DND-41 (cell line): ENCODE measurements around the gene ITGB1.
A peak's percentile ranks its signal among the peaks of the same experiment; 100 is the strongest.

Experiments used
- ATAC-seq: fragments of 200-7000 bp; cut with Tn5 transposase; 3 replicates; pipeline ENCODE4 v1.9.1; 2021; ENCODE audit warnings: low read depth; ENCODE audit not compliant: insufficient read depth
- DNase-seq: peaks from one replicate; pipeline ENCODE4 v3.0.0-alpha.2; 2020
- H2AFZ ChIP-seq: 2 replicates; pipeline ENCODE4 v1.6.0; 2012; ENCODE audit warnings: low read depth, low read length
- H3K27ac ChIP-seq: 2 replicates; pipeline ENCODE4 v1.5.1; 2012; ENCODE audit warnings: low read length, inconsistent platforms
- H3K27me3 ChIP-seq: fragments of 200-600 bp; sonication (generic); 2 replicates; pipeline ENCODE4 v1.6.0; 2012; ENCODE audit warnings: low read length, mild to moderate bottlenecking, inconsistent platforms; ENCODE audit not compliant: insufficient read depth, poor library complexity
- H3K36me3 ChIP-seq: 2 replicates; pipeline ENCODE4 v1.5.1; 2012; ENCODE audit warnings: low read length, inconsistent platforms; ENCODE audit not compliant: insufficient read depth
- H3K4me1 ChIP-seq: 2 replicates; pipeline ENCODE4 v1.5.1; 2012; ENCODE audit warnings: mild to moderate bottlenecking, low read length; ENCODE audit not compliant: insufficient read depth
- H3K4me2 ChIP-seq: 2 replicates; pipeline ENCODE4 v1.6.0; 2012; ENCODE audit warnings: mild to moderate bottlenecking, moderate library complexity, low read length, inconsistent platforms; ENCODE audit not compliant: insufficient read depth
- H3K4me3 ChIP-seq, 2 experiments: fragments of 200-600 bp in 1 of 2; shearing (Covaris generic) in 1 of 2; 2 replicates each; pipeline ENCODE4 v1.5.1; 2012 to 2016; ENCODE audit warnings: inconsistent platforms in 2 of 2, low read length in 2 of 2, mild to moderate bottlenecking in 2 of 2, low read depth in 1 of 2, moderate library complexity in 1 of 2
- H3K79me2 ChIP-seq: 2 replicates; pipeline ENCODE4 v1.6.0; 2012; ENCODE audit warnings: low read length, inconsistent platforms; ENCODE audit not compliant: insufficient read depth
- H3K9ac ChIP-seq: 2 replicates; pipeline ENCODE4 v1.6.0; 2012; ENCODE audit warnings: low read depth, mild to moderate bottlenecking, inconsistent platforms, low read length, moderate library complexity
- H3K9me3 ChIP-seq: 2 replicates; pipeline ENCODE4 v1.5.1; 2012; ENCODE audit warnings: low read length, moderate library complexity, mild to moderate bottlenecking, inconsistent platforms; ENCODE audit not compliant: insufficient read depth, severe bottlenecking
- H4K20me1 ChIP-seq: 2 replicates; pipeline ENCODE4 v1.6.0; 2012; ENCODE audit warnings: low read length; ENCODE audit not compliant: insufficient read depth
- CTCF ChIP-seq: IDR thresholded peaks from 2 replicates; pipeline ENCODE4 v1.5.1; 2012; ENCODE audit warnings: borderline replicate concordance, low read length, moderate library complexity, mild to moderate bottlenecking; ENCODE audit not compliant: poor library complexity, severe bottlenecking; ENCODE audit errors: extremely low read depth
- EZH2 ChIP-seq: IDR thresholded peaks from 3 replicates; pipeline ENCODE4 v1.6.1; 2012; ENCODE audit warnings: borderline replicate concordance, low read depth, mild to moderate bottlenecking, moderate library complexity, low read length, inconsistent platforms; ENCODE audit not compliant: severe bottlenecking

Gene ITGB1

GRCh38 chr10:32982911-32983909, 25.2 kb upstream of the ITGB1 start:
- no peak for DNase-seq
- Histone ChIP-seq H3K27ac (no peak overlapping the region), H3K36me3 (no peaks in the 10 kb centered on the region), H3K4me1 (peaks cover 28% of the 10 kb centered on the region), H3K4me2 (no peak overlapping the region), H3K4me3 (no peak overlapping the region), H2AFZ (no peak overlapping the region), H3K9me3 (no peaks in the 10 kb centered on the region), H3K9ac (no peak overlapping the region), H4K20me1 (no peaks in the 10 kb centered on the region), H3K27me3 (no peaks in the 10 kb centered on the region), H3K79me2 (no peaks in the 10 kb centered on the region)
- TF ChIP-seq EZH2 = no peak
- no peak for TF ChIP-seq CTCF
- no peak for ATAC-seq

GRCh38 chr10:32982293-32982709, 24.3 kb upstream of the ITGB1 start:
- Histone ChIP-seq H3K9me3 (no peaks in the 10 kb centered on the region), H4K20me1 (no peaks in the 10 kb centered on the region), H3K4me2 (no peak overlapping the region), H3K4me3 (no peak overlapping the region), H3K4me1 (peaks cover 28% of the 10 kb centered on the region), H3K27ac (peak overlapping the region; percentile 62; the same call in 1 of the 2 replicates), H3K36me3 (no peaks in the 10 kb centered on the region), H3K27me3 (no peaks in the 10 kb centered on the region), H3K9ac (no peak overlapping the region), H2AFZ (peak overlapping the region; percentile 27; the same call in 1 of the 2 replicates), H3K79me2 (no peaks in the 10 kb centered on the region)
- DNase-seq (no peak), ATAC-seq (no peak)
- TF ChIP-seq CTCF (no peak), EZH2 (no peak)

- Histone ChIP-seq H3K36me3 (no peaks in the 10 kb centered on the region), H3K79me2 (no peaks in the 10 kb centered on the region), H3K27ac (peak overlapping the region; percentile 62), H3K9me3 (no peaks in the 10 kb centered on the region), H4K20me1 (no peaks in the 10 kb centered on the region), H3K27me3 (no peaks in the 10 kb centered on the region), H3K4me2 (peak overlapping the region; percentile 75), H3K9ac (peak overlapping the region; percentile 63; the same call in 1 of the 2 replicates), H3K4me1 (peaks cover 28% of the 10 kb centered on the region), H3K4me3 (no peak overlapping the region), H2AFZ (peak overlapping the region; percentile 88)
- ATAC-seq (no peak), DNase-seq (peak; percentile 13)
- no peak for TF ChIP-seq EZH2
- no peak for TF ChIP-seq CTCF
Measured at GRCh38 chr10:32981760-32982159, 23.7 kb upstream of the ITGB1 start.
